ENCODE results near the gene DENND2A.

Gene DENND2A

GRCh38 chr7:140659856-140660255 lies 19.2 kb upstream of the DENND2A start:
- Histone ChIP-seq H3K36me3 (ENCODE audit: control insufficient read depth, insufficient read depth, low read length) (no peaks in the 10 kb centered on the region), H3K27ac (no peak overlapping the region), H3K9ac (no peak overlapping the region), H3K4me3 (ENCODE audit: low read depth, low read length) (no peak overlapping the region), H3K79me2 (no peaks in the 10 kb centered on the region), H3K4me1 (no peaks in the 10 kb centered on the region), H3K9me3 (ENCODE audit: control insufficient read depth, low read length) (no peaks in the 10 kb centered on the region), H3K4me2 (ENCODE audit: low read length) (no peak overlapping the region), H3K27me3 (ENCODE audit: control insufficient read depth, insufficient read depth, low read length) (no peaks in the 10 kb centered on the region), H2AFZ (no peak overlapping the region)
- TF ChIP-seq CTCF (IDR thresholded peaks at IDR 0.05), result no peak

- no peaks in the 10 kb centered on the region for H3K36me3 ChIP-seq (ENCODE audit: control insufficient read depth, insufficient read depth, low read length)
- H3K27ac ChIP-seq, result no peak overlapping the region
- no peaks in the 10 kb centered on the region for H3K27me3 ChIP-seq (ENCODE audit: control insufficient read depth, insufficient read depth, low read length)
- TF ChIP-seq CTCF (IDR thresholded peaks at IDR 0.05), result no peak
- no peak overlapping the region for H3K4me3 ChIP-seq (ENCODE audit: low read depth, low read length)
- H2AFZ ChIP-seq, result no peak overlapping the region
- H3K79me2 ChIP-seq, result no peaks in the 10 kb centered on the region
- H3K4me1 ChIP-seq, result no peaks in the 10 kb centered on the region
- H3K9ac ChIP-seq, result no peak overlapping the region
- H3K9me3 ChIP-seq (ENCODE audit: control insufficient read depth, low read length), result no peaks in the 10 kb centered on the region
- H3K4me2 ChIP-seq (ENCODE audit: low read length), result no peak overlapping the region
Observed at GRCh38 chr7:140657891-140658290, 17.3 kb upstream of the DENND2A start.

- Histone ChIP-seq H3K36me3 (ENCODE audit: control insufficient read depth, insufficient read depth, low read length) (no peaks in the 10 kb centered on the region), H2AFZ (peak overlapping the region; percentile 62), H3K4me2 (ENCODE audit: low read length) (peak overlapping the region; percentile 69), H3K27ac (no peak overlapping the region), H3K27me3 (ENCODE audit: control insufficient read depth, insufficient read depth, low read length) (no peaks in the 10 kb centered on the region), H3K9me3 (ENCODE audit: control insufficient read depth, low read length) (no peaks in the 10 kb centered on the region), H3K9ac (no peak overlapping the region), H3K4me1 (no peaks in the 10 kb centered on the region), H3K79me2 (no peaks in the 10 kb centered on the region), H3K4me3 (ENCODE audit: low read depth, low read length) (peak overlapping the region; percentile 23)
- no peak for TF ChIP-seq CTCF (IDR thresholded peaks at IDR 0.05)
Observed at GRCh38 chr7:140656548-140657515, 16.2 kb upstream of the DENND2A start.

GRCh38 chr7:140655511-140656408 lies 15.1 kb upstream of the DENND2A start:
- no peak overlapping the region for H2AFZ ChIP-seq
- TF ChIP-seq CTCF (IDR thresholded peaks at IDR 0.05), result no peak
- no peak overlapping the region for H3K9ac ChIP-seq
- H3K4me3 ChIP-seq (ENCODE audit: low read depth, low read length), result no peak overlapping the region
- no peaks in the 10 kb centered on the region for H3K79me2 ChIP-seq
- no peak overlapping the region for H3K27ac ChIP-seq
- peak overlapping the region; percentile 69 for H3K4me2 ChIP-seq (ENCODE audit: low read length)
- no peaks in the 10 kb centered on the region for H3K36me3 ChIP-seq (ENCODE audit: control insufficient read depth, insufficient read depth, low read length)
- H3K9me3 ChIP-seq (ENCODE audit: control insufficient read depth, low read length), result no peaks in the 10 kb centered on the region
- no peaks in the 10 kb centered on the region for H3K4me1 ChIP-seq
- no peaks in the 10 kb centered on the region for H3K27me3 ChIP-seq (ENCODE audit: control insufficient read depth, insufficient read depth, low read length)

All from parathyroid adenoma (tissue), 2 donors.